Panc1 (cell line): Measurements from ENCODE around the gene WRAP73.

Experiments used
- POLR2AphosphoS5 ChIP-seq: IDR thresholded peaks from 2 replicates; pipeline ENCODE4 v1.6.1; 2012; ENCODE audit warnings: mild to moderate bottlenecking, low read depth, low read length, moderate library complexity
- REST ChIP-seq, 2 experiments: IDR thresholded peaks; 2 replicates each; pipeline ENCODE4 v1.6.1; 2011 to 2012; ENCODE audit warnings: low read depth in 2 of 2, control low read depth in 1 of 2, low read length in 1 of 2, mild to moderate bottlenecking in 1 of 2, moderate library complexity in 1 of 2; ENCODE audit not compliant: insufficient read depth in 1 of 2
- SIN3A ChIP-seq: IDR thresholded peaks from 2 replicates; pipeline ENCODE4 v1.6.1; 2012; ENCODE audit warnings: low read depth, mild to moderate bottlenecking, low read length, moderate library complexity, borderline replicate concordance; ENCODE audit not compliant: insufficient read depth
- TCF7L2 ChIP-seq: IDR thresholded peaks from 2 replicates; pipeline ENCODE4 v1.6.1; 2011; ENCODE audit warnings: mild to moderate bottlenecking, low read depth, low read length, inconsistent platforms
- TF ChIP-seq, protein P1 (sequence below): fragments of 450-650 bp; IDR thresholded peaks from 2 replicates; pipeline ENCODE4 v1.5.1; 2017; ENCODE audit warnings: mild to moderate bottlenecking

DNA sequence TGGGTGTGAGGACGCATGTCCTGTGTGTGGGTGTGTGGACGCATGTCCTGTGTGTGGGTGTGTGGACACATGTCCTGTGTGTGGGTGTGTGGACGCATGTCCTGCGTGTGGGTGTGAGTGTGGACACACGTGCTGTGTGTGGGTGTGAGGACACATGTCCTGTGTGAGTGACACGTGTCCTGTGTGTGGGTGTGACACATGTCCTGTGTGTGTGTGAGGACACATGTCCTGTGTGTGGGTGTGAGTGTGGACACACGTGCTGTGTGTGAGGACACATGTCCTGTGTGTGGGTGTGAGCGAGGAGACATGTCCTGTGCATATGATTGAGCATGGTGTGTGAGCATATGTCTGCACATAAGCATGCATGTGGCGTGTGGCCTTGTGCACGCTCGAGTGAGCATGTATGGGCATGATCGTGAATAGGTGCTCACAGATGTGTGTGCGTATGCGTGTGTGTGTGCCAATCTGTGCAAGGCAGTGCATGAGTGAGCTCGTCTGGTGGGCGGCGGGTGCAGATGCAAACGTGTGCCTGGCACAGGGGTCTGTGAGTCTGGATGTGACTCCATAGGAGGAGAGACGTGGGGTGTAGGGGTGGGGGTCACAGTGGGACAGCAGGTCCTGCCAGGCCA lies 63.8 kb downstream of the WRAP73 start:
- TF ChIP-seq, protein P1, sequence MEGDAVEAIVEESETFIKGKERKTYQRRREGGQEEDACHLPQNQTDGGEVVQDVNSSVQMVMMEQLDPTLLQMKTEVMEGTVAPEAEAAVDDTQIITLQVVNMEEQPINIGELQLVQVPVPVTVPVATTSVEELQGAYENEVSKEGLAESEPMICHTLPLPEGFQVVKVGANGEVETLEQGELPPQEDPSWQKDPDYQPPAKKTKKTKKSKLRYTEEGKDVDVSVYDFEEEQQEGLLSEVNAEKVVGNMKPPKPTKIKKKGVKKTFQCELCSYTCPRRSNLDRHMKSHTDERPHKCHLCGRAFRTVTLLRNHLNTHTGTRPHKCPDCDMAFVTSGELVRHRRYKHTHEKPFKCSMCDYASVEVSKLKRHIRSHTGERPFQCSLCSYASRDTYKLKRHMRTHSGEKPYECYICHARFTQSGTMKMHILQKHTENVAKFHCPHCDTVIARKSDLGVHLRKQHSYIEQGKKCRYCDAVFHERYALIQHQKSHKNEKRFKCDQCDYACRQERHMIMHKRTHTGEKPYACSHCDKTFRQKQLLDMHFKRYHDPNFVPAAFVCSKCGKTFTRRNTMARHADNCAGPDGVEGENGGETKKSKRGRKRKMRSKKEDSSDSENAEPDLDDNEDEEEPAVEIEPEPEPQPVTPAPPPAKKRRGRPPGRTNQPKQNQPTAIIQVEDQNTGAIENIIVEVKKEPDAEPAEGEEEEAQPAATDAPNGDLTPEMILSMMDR = no peak
- no peak for TF ChIP-seq SIN3A
- TF ChIP-seq POLR2AphosphoS5 = no peak
- no peak for TF ChIP-seq REST (IDR thresholded peaks at IDR 0.05; ENCODE audit: insufficient read depth in 1 of 2, low read depth in 2 of 2, low read length in 1 of 2)
- no peak for TF ChIP-seq TCF7L2
